Umbilical cord (tissue), 2 donors: ENCODE measurements around the gene SLA2. TPM values are rescaled to one million over a fixed set of nuclear protein-coding genes. Genes with fewer than 3 reads are reported as not detected.
"Not testable (repeated sequence)": the region's sequence is repeated elsewhere in the genome, so short reads cannot be mapped to it uniquely, and the experiment has no call there.

Source experiments
- DNase-seq: peaks from one replicate; pipeline ENCODE4 v3.0.0-alpha.2; 2015; ENCODE audit warnings: low spot score
- total RNA-seq: library from RNA; depleted of rRNA; stranded (reverse); fragments of >200 nt; gene quantifications from one replicate; pipeline ENCODE4 v1.2.3, GENCODE V29; 2014; ENCODE audit warnings: low replicate concordance; ENCODE audit not compliant: insufficient read depth

The SLA2 gene
- total RNA-seq, 1 donor from 2014 or later, result not detected

DNA sequence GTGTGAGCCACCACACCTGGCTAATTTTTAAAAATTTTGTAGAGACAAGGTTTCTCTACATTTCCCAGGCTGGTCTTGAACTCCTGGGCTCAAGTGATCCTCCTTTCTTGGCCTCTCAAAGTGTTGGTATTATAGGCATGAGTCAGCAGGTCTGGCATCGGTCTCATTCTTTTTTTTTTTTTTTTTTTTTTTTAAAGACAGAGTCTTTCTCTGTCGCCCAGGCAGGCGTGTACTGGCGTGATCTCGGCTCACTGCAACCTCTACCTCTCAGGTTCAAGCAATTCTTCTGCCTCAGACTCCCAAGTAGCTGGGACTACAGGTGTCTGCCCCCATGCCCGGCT is 37.6 kb downstream of the SLA2 start:
- DNase-seq, result not testable (repeated sequence)

DNA sequence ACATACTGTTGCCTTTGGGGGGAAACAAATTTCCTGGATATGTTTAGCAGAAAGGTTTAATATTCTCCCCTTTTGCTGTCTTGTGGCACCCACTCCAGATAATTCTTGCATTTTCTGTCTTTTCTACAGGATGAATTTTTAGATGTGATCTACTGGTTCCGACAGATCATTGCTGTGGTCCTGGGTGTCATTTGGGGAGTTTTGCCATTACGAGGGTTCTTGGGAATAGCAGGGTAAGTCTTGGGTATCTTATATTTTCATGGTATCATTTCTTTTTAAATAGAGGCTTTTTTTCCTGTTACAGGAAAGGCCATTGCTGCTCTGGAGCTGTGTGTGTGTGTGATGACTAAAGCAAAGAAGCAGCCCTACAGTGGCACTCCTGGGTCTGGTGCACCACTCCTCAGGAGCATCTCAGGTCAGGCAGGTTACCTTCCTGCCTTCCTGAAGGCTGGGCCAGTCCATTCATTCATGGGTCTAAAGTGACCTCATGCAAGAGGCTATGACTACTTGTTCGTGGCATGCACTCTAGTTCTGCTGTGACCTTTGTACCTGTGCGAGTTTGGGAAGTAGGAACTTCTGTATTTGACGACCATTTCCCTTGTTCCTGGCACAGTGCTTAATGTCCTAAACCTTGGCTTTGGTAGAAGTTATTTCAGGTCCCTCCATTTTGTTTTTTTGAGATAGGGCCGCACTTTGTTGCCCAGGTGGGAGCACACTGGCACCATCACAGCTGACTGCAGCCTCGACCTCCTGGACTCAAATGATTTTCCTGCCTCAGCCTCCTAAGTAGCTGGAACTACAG is 38.2 kb downstream of the SLA2 start:
- no peak for DNase-seq

DNA sequence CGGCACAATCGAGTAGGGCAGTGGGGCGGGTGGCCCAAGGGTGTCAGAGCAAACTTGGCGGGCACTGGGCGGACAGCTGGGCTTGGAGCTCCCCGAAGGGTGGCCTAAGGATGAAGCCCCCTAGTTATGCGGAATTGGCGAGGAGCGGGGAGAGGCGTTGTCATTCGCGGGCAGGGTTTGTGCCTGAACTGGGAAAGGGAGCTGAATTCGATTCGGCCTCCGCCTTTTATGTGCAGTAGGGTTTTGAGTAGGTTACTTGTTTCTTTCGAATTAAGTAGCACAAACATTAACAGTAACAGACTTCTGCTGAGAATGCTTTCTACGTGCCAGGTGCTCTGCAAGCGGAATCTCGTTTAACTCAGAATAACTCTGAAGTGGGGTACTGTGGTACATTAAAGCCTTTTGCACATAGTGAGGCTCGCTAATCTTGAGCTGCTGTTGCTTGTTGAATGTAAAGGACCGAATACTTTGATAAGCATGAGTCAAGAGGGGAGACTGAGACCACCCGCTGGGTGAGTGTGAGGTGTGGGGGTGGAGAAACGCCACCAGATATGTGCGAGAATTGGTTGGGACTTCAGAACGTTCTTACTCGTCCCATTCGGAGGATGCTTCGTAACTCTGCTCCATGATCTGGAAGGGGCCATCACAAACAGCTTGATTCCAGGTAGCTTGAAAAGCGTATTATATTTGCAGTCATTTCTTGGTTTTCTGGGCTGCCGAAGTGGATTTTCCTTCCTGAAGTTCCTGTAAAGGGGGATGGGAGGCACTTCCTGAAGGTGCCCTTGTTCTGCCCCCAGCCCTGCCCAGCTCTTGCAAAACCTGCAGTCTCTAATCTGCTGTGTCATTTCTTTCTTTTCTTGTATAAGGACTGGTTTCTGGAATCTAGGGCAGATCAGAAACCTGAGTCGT is 39.6 kb downstream of the SLA2 start:
- no peak for DNase-seq

DNA sequence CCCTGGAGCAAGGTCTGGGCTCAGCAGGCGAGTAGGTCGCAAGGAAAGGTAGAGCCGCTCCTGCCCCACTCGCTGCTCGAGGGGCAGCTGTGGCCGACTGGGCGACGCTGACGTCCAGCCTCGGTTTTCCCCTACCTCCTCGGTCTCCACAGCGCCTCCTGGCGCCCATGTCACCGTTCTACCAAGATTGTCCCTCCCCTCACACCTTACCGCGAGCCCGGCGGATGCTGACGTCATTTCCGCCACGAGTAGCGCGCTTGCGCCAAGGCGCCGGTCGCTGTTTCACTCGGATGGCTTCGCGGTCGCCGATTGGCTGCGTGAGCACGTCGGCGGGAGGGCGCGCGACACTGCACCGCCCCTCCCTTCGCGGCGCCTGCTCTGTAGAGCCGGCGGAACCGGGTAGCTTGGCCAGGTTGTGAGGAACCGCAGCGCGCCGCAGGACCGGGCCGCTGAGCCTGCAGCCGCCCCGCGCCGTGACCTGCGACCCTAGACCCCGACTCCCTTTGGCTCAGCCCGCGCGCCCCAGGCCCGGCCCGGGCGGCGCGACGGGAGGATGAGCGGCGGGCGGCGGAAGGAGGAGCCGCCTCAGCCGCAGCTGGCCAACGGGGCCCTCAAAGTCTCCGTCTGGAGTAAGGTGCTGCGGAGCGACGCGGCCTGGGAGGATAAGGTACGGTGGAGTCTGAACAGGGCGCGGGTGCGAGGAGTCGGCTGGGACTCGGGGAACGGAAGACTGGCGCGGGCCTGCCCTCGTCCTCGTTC is 40.4 kb downstream of the SLA2 start, which contains the start of gene RAB5IF:
TSS of gene RAB5IF (plus strand) at position 381 of the 759 bp plus-strand sequence. CDS start at position 554, 173 bp downstream.
- DNase-seq, result peak; percentile 99

DNA sequence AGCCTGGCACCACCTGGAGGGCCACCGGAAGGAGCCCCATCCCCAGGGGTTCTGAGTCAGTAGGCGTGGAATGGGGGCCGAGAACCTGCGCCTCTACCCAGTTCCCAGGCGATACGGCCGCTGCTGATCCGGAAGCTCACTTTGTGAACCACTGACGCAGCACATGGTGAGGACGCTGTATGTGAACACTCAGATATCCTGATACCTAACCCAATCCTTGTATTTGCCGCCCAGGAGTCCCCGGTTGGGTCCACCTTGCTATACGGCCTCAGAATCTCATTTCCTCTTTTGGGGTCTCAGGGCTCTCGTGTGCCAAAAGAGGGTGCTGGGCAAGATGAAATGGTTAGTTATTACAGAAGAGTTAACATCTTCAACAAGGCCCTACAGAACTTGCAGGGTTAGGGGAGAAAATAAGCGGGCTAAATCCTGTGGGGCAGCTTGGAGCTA is 41.0 kb downstream of the SLA2 start:
- DNase-seq, result no peak

DNA sequence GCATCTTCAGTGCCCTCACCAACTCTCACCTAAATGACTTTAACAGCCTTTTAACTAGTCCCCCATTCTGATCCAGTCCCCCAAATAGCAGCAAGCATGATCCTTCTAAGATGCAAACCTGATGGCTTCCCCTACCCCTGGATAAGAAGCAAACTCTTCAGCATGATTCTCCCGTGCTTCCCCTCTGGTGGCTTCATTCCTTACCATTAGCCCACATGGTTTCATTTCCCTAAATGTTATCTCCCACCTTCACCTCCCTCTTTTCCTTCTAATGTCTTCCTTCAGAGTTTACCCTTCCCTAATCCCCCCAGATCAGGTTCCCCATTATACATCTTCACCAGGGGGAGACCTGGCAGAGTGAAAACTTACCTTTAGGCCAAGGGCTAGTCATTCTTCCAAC is 44.5 kb downstream of the SLA2 start:
- DNase-seq, result no peak

DNA sequence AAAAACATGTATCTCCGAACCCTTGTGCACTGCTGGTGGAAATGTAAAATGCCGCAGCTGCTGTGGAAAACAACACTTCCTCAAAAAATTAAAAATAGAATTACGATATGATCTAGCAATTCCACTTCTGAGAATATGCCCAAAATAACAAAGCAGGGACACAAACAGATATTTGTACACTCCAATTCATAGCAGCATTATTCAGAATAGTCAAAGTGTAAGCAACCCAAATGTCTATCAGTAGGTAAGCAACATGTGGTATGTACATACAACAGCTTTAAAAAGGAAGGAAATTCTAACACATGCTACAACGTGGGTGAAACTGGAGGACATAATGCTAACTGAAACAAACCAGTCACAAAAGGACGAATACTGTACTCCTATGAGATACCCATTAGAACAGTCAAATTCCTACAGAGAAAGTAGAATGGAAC is 46.1 kb downstream of the SLA2 start:
- DNase-seq, result no peak

DNA sequence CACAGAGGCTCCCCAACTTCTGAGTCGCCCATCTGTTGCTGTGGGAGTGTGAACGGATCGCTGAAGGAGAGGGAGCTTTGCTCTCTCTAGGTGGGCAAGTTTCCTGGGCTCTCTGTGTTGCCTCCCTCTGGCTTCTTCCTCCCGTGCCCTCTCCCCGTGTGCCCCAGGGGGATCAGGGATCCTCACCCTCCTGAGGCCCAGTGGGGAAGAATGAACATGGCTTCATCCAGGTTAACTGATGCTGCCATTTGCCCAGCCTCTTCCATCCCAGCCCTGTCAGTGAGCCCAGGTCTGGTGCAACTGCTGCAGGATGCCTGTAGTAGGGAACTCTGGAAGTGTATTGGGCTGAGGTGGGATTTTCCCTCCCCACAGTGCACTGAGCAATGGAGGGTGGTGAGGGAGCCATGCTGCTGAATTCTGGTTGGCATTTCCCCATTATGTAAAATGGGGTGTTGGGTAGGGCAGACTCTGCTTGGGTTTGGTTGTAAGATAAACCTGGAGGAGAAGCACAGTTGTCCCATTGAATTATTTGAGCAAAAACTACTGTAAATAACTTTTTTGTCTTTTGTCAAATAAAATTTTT is 52.6 kb downstream of the SLA2 start:
- DNase-seq, result no peak

DNA sequence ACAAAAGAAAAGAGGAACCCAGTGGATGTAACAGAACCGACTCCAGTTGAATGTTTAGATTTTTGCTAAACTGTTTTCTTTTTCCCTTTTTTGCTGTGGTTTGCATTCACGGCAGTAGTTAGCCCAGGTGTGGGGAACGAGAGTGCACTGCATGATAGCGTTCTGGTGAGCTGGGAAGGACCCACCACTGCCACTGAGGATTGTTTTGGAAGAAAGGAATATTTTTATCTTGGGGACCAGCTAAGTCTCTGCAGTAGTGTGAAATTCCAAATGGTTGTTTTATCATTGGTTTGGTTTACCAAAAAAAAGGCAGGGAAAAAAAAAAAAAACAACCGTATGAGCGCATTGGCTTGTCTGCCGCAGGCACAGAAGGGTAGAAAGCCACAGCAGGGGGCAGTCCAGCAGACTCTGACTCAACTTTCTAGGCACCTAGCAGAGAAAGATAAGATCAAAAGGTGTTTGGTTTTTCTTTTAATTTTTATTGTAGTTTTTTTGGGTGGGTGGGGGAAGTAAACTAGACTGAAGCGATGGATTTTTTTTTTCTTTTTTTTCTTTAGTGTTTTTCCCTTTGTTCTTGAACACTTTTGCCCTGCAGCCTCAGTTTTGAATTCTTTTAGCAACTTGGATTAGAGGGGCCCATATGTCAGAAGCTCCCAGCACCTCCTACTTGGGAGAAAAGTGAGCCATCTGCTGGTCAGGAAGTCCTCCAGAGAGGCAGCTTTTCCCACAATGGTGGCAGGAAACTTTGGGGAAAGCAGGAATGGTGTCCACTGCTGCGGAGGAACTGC is 53.9 kb downstream of the SLA2 start:
- peak; percentile 62 for DNase-seq

DNA sequence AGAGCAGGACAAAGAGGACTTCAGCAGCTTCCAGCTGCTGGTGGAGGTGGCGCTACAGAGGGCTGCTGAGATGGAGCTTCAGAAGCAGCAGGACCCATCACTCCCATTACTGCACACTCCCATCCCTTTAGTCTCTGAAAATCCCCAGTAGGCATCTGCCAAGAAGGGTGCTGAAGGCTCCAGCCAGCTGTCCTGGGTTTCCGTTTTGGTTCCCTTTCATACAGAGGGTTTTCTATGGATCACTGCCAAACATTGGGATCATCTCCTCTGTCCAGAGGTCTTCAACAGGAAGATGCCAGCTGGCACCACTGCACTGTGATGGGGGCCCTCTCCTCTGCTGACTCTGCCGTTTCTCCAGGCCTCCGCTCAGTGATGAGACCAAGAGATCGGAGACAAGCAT is 54.7 kb downstream of the SLA2 start:
- no peak for DNase-seq

DNA sequence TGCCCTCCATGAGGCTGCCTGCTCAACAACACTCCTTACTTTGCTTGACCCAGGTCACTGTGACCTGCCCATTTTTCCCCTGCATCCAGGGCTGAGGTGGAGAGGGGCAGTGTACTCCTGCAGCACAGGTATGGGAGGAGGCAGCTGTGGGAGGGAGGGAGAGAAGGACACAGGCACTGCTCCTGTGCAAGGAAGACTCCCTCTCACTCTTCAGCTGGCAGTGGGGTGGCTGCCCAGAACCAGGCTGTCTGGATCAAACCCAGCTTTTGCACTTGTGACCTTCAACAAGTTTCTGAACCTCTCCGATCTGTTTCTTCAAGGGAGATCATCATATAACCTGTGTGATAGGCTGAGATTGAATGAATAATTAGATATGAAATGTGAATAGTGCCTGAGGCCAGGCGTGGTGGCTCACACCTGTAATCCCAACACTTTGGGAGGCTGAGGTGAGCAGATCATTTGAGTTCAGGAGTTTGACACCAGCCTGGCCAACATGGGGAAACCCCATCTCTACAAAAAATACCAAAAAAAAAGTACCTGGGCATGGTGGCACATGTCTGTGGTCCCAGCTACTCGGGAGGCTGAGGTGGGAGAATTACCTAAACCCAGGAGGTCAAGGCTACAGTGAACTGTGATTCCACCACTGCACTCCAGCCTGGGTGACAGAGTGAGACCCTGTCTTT is 58.5 kb downstream of the SLA2 start:
- no peak for DNase-seq

DNA sequence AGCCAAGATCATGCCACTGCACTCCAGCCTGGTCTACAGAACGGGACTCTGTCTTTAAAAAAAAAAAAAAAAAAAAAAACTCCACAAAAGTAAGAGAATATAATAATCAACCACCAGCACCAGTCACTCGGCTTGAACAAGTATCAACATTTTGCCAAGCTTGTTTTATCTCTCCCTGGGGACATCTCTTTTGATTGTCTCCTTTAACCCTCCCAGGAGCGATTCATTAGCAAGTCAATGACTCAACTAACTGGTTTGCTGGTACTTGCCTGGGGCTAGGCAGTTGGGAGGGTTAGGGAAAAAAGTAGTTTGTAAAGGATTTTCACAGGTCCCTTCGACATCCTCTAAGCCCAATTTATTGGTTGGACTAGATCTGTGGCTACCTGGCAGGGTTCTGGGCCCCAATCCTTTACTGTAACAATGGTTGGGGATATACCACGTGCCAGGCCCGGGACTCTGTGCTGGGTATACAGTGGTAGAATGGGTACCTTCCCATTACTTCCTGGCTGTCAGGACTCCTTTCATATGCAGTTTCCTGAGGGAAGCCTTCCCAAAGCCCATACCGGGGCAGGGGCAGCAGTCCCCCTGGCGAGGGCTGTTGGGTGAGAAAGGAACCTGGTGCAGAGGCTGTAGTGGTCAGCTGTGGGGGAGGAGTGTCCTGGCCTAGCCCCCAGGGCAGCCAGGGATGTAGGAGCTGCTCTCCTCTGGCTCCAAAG is 60.4 kb downstream of the SLA2 start:
- no peak for DNase-seq

DNA sequence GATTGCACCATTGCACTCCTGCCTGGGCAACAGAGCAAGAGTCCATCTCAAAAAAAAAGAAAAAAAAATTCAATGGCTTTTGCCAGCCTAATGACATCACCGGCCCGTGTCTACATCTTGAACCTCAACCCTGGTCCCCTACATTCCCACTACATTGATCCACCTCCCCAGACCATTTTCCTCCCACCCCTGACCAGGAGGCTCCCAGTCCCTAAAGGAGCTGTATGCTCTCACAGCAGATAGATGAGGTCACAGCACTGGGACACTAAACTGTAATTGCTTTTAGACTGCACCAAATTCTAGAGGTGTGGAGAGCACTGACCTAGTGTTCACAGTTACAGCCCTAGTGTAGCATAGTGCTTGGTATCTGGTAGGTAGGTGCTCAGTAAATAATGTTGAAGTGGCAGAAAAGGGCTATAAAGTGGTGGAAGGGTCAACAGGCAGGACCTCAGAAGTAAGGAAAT is 61.9 kb downstream of the SLA2 start:
- DNase-seq, result no peak

DNA sequence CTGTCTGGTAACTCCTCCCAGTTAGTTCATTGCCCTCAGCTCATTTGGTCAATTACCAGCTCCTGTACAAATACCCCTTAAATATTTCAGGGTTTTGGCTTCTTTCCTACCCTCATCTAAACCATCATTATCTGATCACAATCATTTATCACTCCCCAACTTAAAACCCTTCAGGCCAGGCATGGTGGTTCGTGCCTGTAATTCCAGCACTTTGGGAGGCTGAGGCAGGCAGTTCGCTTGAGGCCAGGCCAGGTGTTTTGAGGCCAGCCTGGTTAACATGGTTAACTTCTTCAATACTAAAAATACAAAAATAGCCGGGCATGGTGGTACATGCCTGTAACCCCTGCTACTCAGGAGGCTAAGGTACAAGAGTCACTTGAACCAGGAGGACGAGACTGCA is 63.2 kb downstream of the SLA2 start:
- DNase-seq, result no peak

DNA sequence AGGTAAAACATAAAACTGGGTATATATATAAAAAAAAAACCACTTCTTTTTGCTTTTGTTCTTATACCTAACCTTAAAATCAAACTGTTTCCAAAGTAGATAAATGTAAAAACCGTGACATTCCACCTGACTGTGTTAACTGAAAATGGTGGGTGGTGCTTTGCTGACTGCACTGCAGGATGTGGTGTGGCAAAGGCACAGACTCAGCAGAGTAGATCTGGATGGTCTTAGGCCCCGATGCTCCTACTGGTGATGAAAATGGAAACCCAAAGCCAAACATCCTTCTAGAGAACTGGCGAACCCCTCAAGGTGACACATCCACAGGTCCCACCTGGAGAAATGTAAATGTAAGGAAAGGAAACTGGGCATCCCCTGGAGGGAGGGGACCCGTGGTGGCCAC is 63.7 kb downstream of the SLA2 start:
- DNase-seq, result no peak

DNA sequence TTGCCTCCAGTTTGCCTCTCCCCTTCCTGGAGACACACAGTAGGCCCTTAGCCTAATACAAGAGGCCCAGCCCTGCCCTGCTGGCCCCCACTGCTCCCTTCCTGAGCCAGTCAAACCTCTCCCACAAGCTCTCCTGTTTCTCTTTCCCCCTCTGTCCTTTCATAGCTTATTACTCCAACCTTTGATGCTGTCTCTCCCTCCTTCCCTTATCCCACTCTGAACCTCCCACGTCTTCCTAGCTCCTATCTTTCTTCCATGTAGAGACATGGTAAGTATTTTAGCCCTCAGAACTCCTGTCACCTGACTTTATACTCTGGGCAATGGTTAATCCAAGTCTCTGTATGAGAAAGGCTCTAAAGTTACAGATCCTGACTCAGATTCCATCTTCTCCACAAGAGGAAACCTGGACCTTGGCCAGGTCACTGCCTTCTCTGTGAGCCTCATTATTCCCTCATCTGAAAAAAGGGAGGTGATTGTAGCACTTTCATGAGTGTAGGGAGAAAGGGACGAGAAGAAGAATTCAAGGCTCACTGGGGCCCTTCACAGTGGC is 65.9 kb downstream of the SLA2 start:
- DNase-seq, result no peak

DNA sequence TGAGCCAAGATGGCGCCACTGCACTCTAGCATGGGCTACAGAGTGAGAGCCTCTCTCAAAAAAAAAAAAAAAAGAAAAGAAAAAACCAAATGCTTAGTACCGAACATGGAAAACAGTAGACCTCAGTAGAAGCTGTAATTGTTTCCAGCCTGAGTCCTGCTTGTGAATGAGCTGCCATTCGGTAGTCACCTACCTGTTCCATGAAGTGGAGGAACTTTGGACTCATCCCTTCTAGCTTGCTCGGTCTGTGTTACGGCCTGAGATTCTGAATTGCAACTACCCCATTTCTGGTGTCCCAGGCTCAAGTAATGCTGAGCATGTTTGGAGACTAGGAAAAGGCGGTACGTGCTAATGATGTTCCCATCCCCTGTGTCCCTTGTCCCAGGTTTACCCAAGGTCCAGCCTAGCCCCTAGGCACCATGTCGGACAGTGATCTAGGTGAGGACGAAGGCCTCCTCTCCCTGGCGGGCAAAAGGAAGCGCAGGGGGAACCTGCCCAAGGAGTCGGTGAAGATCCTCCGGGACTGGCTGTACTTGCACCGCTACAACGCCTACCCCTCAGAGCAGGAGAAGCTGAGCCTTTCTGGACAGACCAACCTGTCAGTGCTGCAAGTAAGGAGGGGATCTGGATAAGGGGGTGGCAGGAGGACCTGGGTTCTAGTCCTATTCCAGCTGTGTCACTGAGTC is 67.5 kb downstream of the SLA2 start:
- DNase-seq, result no peak

DNA sequence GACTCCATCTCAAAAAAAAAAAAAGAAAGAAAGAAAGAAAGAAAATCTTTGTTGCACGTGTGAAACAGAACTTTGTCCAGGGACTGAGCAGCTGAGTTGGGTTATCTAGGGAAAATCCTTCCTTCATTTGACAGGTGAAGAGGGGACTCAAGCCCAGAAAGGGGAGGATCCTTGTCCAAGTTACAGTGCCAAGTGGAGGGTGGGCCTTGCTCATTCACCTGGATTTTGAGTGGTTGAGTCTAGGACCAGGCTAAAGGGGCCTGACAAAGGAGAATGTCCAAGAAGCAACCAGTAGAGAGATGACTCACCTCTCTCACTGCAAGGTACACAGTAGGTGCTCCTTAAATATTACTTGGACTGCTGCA is 69.9 kb downstream of the SLA2 start:
- no peak for DNase-seq
